ENCODE results near the gene C6orf62.
"Not testable (repeated sequence)": the region's sequence is repeated elsewhere in the genome, so short reads cannot be mapped to it uniquely, and the experiment has no call there.

The C6orf62 gene

DNA sequence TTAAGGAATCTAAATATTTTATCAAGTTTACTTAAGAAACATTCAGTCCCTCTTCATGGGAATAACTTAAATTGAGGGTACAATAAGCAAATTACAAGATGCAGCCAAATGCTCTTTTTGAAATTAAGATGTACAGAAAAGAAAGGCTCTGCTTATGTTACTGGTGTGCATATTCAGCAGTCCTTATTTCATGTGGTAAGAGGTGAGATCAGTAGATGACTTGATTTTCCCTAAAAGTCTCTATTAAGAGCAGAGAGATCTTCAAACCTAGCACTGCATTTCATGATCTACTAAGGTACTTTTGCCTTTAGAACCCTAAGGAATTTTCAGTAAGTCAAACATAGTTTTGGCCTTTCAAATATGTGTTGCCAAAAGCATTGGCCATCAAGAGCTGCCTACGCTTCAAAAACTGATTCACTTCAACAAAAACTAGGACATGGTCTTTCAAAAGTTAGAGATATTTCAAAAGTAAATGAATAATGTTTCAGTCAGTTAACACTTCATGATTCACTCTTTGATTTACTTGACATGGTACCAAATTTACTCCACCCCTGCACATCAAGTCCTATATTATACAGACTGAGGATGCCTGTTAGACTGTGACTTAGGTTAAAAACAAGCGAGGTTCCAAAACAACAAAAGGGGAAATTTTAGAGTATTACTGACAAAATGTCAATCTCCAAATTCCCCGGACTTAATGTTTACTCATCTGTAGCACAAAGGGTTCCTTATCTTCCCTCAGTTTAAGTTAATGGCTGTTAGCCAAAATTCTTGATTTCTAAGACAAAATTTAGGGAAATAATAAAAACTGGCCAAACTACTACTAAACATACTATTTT is 19.2 kb downstream of the C6orf62 start:
- no peak for DNase-seq (ENCODE audit: low read depth in 2 of 2)

DNA sequence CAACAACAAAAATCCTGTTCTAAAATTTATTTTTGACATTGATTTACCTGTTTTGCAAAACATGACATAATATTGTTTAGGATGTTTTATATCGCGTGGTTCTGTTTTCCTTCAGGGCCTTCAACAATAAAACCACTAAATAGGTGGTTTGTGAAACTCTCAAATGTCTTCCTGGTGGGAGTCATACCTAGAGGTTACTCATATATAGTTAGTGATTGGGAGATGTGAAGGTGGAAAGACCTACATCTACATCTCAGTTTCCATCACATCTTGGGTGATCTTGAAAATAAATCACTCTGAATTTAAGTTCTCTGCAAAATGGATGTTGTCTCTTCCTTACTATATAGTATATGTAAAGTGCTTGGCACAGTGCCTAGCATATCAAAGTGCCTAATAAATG is 22.9 kb downstream of the C6orf62 start:
- no peak for DNase-seq (ENCODE audit: low read depth in 2 of 2)

DNA sequence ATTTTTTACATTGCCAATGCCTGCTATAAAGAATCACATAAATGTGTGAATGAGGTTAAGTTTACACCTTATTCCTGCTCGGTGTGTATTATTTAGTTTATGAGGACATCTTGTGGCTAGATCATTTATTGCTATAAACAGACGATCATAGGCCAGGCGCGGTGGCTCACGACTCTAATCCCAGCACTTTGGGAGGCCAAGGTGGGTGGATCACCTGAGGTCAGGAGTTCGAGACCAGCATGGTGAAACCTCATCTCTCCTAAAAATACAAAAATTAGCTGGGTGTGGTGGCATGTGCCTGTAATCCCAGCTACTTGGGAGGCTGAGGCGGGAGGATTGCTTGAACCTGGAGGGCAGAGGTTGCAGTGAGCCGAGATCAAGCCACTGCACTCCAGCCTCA is 23.3 kb downstream of the C6orf62 start:
- not testable (repeated sequence) for DNase-seq (ENCODE audit: low read depth in 2 of 2)

- DNase-seq (ENCODE audit: low read depth in 2 of 2) = no peak
Observed at GRCh38 chr6:24694198-24694597, 24.8 kb downstream of the C6orf62 start.

- no peak for DNase-seq (ENCODE audit: low read depth in 2 of 2)
Observed at GRCh38 chr6:24692848-24693592, 25.9 kb downstream of the C6orf62 start.

GRCh38 chr6:24692415-24692814 is 26.5 kb downstream of the C6orf62 start:
- no peak for DNase-seq (ENCODE audit: low read depth in 2 of 2)

DNA sequence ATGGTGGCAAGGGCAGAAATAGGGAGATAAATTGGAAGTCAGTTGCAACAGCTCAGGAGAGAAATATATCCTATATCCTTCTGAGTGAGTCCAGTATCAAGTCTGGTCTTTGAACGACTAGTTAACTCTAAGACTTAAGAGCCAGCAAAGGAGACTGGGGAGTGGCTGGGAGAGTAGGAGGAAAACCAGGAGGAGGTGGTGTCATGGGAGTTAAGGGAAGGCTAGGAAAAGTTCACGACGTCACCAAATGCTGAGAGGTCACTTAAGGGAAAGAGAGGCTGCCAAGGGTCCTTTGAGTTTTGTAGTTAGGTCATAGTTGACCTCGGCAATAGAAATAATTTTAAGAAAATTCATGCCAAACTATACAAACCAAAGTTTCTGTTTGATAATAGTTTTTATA is 27.0 kb downstream of the C6orf62 start:
- no peak for DNase-seq (ENCODE audit: low read depth in 2 of 2)

GRCh38 chr6:24691550-24691949 is 27.4 kb downstream of the C6orf62 start:
- DNase-seq (ENCODE audit: low read depth in 2 of 2) = no peak

DNA sequence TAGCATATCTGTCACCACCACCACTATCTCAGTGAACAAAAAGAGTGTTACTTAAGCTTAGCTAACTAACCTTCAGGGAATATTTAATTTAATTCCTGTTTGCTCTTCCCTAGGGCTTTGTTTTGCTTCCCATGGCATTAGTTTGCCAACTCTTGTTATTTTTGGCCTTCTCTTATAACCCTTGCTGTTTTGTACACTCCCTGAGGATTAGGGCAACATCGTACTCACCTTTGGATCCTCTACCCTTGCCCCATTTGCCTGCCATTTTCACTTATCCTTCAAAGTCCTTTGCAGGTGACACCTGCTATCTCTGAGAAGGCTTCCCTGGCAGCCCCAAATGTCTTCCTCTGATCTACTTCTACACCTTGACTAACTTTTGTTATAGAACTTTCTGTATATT is 28.4 kb downstream of the C6orf62 start:
- DNase-seq (ENCODE audit: low read depth in 2 of 2) = no peak

- DNase-seq (ENCODE audit: low read depth in 2 of 2) = no peak
Observed at GRCh38 chr6:24689964-24690363, 29.0 kb downstream of the C6orf62 start.

- DNase-seq (ENCODE audit: low read depth in 2 of 2) = no peak
Observed at GRCh38 chr6:24686946-24687345, 32.0 kb downstream of the C6orf62 start.

DNA sequence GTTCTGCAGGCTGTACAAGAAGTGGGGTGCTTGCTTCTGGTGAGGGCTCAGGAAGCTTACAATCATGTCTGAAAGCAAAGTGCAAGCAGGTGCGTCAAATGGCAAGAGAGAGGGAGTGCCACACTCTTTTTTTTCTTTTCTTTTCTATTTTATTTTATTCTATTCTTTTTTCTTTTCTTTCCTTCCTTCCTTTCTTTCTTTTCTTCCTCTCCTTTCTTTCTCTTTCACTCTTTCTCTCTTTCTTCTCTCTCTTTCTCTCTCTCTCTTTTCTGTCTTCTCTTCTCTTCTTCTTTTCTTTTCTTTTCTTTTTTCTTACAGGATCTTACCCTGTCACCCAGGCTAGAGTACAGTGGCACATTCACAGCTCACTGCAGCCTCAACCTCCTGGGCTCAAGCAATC is 32.5 kb downstream of the C6orf62 start:
- DNase-seq (ENCODE audit: low read depth in 2 of 2) = no peak

- no peak for DNase-seq (ENCODE audit: low read depth in 2 of 2)
Observed at GRCh38 chr6:24683297-24684296, 35.4 kb downstream of the C6orf62 start.

GRCh38 chr6:24680582-24680981 is 38.4 kb downstream of the C6orf62 start:
- DNase-seq (ENCODE audit: low read depth in 2 of 2) = no peak

- DNase-seq (ENCODE audit: low read depth in 2 of 2) = not testable (repeated sequence)
Observed at GRCh38 chr6:24678792-24679352, 40.1 kb downstream of the C6orf62 start.

- no peak for DNase-seq (ENCODE audit: low read depth in 2 of 2)
Observed at GRCh38 chr6:24673625-24674024, 45.3 kb downstream of the C6orf62 start.

- DNase-seq (ENCODE audit: low read depth in 2 of 2) = no peak
Observed at GRCh38 chr6:24672620-24673182, 46.3 kb downstream of the C6orf62 start.

GRCh38 chr6:24671077-24671476 is 47.9 kb downstream of the C6orf62 start:
- not testable (repeated sequence) for DNase-seq (ENCODE audit: low read depth in 2 of 2)

DNA sequence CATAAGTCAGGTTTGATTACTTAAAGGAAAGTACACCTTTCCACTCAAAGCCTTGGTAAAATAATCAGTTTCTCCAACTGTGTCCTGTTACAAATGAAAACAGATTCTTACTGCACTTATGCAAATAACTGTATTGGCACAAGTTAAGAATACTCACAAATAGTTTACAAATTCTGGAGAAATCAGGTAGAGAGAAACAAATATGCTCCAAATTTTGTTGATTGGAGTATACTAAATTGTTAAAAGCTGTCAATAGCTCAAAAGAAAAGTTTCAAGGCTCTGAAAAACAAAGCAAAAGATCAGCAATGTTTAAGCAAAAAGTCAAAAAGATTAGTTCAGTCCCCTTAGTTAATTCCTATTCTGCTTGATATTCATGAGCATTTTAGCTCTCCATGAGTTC is 48.5 kb downstream of the C6orf62 start:
- DNase-seq (ENCODE audit: low read depth in 2 of 2) = not testable (repeated sequence)

DNA sequence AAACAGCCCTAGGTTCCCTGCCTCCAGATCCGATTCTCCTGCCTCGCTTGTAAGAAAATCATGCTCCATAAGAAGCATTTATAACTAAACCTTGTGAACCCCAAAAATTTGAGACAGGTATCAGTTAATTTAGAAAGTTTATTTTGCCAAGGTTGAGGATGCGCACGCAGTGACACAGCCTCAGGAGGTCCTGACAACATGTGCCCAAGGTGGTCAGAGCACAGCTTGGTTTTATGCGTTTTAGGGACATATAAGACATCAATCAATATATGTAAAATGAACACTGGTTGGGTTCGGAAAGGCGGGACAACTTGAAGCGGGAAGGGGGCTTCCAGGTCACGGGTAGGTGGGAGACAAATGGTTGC is 50.0 kb downstream of the C6orf62 start:
- DNase-seq (ENCODE audit: low read depth in 2 of 2) = no peak
